GM18498 (cell line): ENCODE measurements around the gene UBA6.
"Not testable (repeated sequence)": the region's sequence is repeated elsewhere in the genome, so short reads cannot be mapped to it uniquely, and the experiment has no call there.

Source experiments
- ATAC-seq: cut with Tn5 transposase; IDR thresholded peaks from one replicate; pipeline ENCODE4 v1.9.1; 2021; ENCODE audit warnings: mild to moderate bottlenecking, moderate library complexity; ENCODE audit not compliant: unreplicated experiment

Gene UBA6

DNA sequence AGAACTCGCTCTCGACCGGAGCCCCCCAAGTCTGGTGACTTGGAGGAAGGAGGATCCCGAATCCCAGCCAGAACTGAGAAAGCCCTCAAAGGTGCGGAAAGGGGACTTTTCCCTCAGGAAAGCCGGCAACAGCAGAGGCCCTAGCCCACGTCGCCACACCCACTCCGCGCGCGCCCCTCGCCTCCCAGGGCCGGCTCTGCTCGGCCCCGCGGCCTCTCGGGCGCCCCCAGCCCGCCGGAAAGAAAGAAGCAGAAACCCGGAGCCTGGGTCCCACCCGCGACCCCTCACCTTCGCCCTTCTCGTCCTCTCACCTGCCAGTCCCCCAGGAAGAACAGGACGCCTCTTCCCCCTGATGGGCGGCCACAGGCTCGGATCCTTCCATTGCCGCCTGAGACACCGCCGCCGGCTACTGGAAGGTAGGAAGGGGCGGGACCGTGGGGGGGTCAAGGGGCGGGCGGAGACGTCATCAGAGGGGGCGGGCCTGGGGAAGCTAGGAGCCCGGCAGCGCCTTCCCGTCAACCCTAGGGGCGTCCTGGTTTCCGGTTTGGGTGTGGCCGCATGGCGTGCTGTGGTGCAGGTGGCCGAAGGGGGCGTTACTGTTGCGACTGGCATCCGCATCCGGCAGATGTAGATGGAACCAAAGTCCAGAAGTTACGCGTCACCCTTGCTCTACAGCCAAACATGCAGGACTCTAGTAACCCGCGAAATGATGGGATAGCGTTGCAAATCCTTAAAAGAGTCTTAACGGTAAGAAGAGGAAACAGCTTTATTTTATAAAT lies at the start of gene UBA6:
Gene UBA6 (minus strand): TSS at position 418 of the 779 bp plus-strand sequence. CDS start 36 bp downstream, at position 382.
- peak; percentile 98 for ATAC-seq

DNA sequence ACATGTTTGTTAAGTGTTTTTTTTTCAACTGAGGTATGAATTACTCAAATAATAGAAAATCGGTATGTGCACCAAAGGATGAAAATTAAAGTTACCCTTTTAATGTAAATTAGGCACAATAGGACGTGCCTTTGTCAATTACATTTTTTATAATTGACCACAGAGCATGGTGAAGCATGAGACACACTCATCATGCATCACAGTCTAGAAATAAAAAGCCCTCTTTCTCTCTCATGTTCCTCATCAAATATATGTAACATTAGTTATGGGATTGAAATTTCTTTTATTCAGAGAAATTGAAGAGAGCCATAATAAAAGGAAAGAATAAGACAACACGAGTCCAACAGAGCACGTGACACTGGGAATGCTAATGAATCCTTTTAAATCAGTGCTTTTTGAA lies 49.7 kb upstream of the UBA6 start:
- ATAC-seq, result no peak

DNA sequence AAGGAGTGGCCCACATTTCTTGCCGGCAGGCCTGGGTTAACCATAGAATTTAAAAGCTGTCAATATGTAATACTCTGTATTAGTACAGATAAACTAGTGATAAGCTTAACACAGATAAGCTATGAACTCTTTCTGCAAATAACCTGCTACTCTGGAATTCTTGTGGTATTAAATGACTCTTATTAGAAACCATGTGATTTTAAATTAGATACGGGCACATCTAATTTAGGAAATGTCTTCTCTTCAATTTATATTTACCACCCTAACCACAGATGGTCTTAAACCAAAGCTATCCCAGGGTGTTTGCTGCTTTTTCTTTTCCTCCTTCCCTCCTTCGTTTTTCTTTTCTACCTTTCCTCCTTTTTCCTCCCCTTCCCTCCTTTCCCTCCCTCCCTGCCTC lies 48.3 kb upstream of the UBA6 start:
- no peak for ATAC-seq

DNA sequence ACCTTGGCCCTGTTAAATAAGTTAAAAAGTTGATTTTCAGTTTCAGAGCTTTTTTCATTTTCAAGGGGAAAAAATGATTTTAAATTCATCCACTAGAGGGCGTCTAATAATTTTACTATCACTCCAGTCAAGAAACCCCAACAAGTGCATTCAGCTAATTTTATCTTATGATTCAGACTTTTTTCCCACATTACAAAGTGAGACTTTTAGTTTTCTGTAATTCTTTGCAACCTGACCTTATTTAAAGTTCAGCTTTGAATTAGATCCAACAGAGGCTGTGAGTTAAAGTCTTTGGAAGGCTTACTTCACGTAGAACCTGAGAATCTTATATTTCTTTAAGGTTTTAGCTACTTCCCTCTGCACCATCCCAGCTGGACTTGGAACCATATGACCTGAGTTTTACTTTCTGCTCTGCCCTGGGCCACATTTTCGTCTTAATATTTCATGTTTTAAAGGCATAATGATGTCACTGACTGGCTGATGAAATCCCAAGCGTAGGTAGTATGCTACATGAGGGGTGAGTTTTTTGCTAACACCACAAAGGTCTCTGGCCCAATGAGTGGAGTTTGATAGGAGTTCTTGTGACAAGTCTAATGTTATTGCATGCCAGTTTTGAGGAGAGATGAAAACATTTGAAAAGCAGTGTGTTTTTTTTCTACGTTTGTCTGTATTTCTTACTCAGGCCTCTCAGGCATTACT lies 46.0 kb upstream of the UBA6 start:
- peak; percentile 51 for ATAC-seq

DNA sequence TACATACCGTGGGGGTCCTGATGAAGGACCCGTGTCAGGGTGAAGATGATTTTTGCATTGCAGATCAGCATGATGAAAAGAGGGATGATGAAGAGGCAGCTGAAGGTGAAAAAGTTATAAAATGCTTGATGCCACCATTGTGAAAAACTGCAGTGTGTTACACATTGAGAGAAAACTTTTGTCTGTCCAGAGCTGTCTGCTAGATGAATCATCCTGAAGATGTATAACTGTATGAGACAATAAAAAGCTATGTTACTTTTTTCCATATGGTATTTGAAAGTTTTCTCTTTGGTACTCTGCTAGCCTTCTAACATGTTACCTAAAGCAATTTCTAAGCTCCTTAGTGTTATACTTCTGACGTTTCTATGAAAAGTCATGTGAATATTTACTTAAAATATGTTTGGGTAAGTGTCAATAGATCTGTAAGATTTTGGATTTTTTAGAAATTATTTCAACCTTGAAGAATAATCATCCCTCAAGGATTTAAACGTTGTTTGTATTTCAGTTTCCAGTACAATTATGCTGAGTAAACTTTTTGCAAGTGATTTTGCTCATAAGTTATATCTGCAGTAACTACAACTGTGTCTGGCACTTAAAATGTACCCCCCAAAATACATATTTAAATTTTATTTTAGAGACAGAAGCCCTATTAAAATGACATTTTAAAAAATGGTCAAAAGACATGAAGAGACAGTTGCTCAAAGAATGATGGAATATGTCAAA lies 43.8 kb upstream of the UBA6 start:
- no peak for ATAC-seq

DNA sequence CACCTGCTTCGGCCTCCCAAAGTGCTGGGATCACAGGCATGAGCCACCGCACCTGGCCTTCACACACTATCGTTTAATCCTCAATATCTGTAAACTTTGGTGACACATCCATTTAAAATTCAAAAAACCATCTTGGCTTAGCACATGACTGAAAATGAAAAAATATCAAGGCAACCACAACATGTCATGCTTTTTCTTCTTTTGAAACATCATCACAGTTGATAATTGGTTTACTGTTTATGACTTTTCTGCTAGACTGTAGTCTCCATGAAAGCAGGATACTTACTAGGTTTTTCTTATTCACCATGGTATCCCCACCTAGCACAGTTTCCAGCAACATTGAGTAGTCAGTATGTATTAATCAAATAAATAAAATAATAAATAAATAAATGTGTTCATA lies 42.2 kb upstream of the UBA6 start:
- no peak for ATAC-seq

DNA sequence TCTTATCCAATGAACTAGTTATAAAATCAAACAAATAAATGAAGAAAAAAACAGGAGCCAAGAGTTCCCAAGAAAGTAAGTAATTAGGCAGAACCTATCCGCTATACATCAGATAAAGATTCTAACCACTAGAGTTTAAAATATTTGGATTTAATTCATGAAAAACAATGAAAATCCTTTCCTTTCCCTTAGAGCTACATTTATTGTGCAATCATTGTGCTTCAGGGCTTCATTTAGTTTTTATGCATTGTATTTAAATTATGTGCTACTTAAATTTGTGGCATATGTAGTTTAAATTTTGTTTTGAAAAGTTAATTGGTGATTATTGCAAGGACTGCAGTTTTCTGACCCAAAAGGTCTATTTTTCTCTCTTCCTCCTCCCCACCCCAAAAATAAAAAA lies 35.3 kb upstream of the UBA6 start:
- no peak for ATAC-seq

DNA sequence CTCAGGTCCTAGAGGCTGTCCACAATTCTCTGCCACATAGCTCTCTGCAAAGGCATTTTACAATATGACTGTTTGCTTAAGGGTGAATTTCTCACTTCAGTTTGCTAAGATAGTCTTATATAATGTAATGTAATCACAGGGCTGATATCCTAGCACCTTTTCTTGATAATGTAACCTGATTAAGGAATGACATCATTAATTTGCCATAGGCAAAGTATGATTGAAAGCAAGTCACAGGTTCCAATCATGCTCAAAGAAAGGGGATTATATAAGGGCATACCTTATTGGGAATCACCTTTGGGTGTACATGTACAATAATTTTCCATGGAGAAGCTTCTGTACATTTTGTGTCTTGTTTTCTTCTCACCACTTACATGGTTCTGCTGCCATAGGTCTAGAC lies 34.4 kb upstream of the UBA6 start:
- ATAC-seq, result no peak

DNA sequence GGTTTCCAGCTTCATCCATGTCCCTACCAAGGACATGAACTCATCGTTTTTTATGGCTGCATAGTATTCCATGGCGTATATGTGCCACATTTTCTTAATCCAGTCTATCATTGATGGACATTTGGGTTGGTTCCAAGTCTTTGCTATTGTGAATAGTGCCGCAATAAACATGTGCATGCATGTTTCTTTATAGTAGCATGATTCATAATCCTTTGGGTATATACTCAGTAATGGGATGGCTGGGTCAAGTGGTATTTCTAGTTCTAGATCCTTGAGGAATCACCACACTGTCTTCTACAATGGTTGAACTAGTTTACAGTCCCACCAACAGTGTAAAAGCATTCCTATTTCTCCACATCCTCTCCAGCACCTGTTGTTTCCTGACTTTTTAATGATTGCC lies 29.6 kb upstream of the UBA6 start:
- ATAC-seq, result not testable (repeated sequence)

DNA sequence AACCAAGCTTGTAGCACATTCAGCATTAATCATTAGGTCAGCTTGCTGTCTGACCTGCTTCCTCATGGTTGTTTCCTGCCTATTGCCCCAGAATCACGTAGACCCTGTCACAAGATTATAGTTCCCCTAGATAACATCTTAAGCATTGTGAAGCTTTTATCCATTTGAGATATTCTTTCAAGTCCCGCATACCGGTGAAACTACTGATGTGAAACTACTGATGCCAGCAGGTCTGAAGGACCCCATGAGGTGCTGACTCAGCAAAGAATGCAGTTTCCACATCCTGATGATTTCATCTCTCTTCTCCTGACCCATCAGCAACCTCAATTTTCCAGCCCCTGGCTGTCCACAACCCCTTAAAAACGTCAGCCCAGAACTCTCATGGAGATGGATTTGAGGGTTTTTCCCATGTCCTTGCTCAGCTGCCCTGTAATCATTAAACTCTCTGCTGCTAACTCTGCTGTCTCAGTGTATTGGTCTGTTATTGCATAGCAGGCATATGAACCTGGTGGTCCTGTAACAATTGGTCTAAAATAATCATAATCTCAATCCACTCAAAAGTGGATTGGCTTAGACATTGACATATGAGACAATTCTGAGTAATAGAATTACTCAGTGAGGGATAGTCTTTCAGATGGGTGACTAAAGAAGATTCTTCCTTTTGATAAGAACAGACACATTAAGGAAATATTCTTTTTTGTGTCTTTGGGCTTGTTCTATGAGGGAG lies 26.3 kb upstream of the UBA6 start:
- no peak for ATAC-seq

DNA sequence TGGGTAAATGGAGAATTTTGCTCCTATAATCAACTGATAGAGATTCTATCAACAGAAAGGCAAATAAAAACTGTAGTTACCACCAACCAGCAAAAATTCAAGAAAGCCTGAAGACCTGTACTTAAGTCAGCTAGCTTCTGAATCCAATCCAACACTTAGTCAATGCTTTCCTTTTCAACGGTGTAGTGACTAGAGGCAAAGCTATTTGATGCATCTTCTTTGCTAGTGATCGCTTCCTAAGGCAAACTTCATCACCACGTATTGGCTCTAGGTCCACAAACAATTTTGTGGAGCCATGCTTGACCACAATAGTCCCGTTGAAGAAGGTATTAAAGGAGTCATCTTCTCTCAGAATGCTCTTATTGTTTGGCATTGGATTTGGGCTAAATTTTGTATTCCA lies 25.0 kb upstream of the UBA6 start:
- no peak for ATAC-seq

DNA sequence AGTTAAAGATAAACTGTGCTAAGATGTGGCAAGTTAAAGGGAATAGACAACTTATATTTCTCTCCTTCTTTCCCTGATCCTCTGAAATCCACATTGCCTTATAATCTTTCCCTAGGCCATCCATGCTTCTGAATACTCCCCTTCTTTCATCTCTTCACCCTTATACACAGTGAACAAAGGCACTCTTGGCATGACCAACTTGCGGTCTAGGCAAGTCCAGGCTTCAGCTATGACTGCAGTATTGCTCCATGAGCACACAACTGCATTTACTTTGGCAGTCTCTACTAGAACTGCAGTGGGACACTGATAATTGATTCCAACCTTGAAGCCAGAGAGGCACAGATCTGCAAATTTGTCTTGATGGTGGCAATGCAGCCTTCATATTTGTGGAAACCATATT lies 24.2 kb upstream of the UBA6 start:
- ATAC-seq, result no peak

DNA sequence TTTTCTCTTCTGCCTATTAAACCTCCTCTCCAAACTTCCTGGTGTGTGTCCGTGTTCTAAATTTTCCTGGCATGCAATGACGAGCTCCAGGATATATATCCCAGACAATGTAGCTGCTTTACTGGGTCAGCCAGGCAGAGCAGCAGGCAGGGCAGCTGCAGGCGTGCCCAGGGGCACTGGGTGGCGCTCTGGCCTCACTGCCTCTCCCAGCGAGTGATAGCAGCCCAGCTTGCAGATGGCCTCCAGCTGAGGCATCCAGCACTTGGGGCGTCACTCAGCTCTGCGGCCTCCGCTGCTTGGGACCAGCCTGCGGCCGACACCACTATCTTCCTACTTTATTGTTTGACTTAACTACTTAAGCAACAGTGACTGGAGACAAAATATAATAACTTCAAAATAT lies 23.0 kb upstream of the UBA6 start:
- ATAC-seq, result no peak

DNA sequence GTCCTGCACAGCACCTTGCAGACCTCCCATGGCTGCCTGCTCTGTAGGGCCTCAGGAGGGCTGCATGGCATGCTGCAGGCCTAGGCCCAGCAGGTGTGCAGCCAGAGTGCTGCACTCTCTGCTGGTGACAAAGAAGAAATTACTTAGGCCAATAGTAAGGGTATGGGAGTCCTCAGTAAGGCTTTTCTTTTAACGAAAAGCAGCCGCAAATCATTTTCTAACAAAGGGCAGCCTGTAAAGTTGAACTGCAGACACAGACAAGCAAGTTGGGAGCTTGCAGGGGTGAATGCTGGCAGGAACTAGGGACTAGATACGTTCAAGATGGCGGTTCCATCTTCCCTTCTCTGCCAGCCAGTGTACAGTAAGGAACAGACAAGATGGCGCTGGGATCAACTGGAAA lies 22.4 kb upstream of the UBA6 start:
- no peak for ATAC-seq

DNA sequence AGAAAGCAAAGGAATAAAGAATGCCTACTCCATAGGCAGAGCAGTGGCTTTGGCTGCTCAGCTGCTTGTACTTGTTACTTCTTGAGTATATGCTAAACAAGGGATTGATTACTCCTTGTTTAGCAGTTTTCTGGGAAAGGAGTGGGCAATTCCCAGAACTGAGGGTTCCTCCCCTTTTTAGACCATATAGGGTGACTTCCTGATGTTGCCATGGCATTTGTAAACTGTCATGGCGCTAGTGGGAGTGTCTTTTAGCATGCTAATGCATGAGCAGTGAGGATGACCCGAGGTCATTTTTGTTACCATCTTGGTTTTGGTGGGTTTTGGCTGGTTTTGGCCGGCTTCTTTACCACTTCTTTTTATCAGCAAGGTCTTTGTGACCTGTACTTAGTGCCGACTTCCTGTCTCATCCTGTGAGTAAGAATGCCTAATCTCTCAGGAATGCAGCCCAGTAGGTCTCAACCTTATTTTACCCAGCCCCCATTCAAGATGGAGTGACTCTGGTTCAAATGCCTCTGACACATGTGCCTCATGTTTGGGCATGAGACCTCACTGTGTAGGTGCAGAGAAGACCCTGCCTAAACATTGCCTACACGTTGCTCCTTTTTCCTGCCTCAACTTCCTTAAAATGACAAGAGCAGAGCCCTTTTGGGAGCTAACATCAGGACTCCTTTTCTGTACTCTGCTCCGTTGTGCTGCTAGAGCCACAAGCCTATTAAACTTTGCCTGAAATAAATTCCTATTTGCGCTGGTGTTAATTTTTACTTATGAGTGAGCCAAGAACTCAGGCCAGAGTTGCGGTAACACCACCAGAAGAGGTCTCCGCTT lies 21.0 kb upstream of the UBA6 start:
- no peak for ATAC-seq

DNA sequence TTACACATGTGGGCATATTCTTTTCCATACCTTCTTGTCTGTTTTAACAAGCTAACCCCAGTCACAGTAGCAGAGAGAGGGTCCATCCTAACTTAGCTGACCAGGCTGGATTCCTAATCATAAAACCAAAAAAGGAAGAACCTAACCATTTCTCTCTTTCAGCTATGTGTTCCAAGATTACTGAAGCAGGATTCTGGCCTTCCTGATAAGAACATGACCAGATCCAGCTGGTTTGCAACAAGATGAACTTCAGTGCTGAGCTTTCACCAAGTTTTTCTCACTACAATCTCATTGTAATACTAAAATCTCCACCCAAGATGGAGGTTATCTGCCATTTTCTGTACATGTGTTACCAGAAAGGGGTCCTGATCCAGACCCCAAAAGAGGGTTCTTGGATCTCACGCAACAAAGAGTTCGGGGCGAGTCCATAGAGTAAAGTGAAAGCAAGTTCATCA lies 20.4 kb upstream of the UBA6 start:
- no peak for ATAC-seq

DNA sequence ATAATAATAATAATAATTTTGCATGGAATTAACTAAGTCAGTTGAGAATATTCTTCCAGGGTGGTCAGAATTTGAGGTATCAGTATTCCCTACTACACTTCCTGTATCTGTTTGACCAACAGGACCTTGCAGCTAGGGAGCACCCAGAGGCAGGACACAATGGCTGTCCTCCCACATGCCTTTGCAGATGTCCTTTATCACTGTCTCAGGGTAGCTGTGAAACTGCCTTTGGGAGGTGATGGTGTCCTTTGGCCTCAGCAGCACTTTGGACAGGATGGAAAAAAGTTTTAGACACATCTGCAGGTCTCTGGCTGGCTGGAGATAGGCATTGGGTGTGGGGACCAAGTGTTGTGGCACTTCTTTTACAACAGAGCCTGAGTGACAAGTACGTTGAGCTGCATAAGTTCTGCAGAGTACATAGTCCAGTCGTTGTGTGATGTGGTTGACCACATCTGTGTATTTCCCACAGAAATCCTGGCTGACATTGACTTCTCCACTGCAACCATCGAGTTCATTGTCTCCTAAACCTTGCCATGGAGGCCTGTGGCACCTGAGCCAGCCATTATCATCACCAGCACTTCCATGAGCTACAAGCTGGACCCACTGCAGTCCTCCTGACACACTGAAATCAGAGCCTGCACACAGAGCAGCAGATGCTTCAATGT lies 19.1 kb upstream of the UBA6 start:
- ATAC-seq, result no peak

DNA sequence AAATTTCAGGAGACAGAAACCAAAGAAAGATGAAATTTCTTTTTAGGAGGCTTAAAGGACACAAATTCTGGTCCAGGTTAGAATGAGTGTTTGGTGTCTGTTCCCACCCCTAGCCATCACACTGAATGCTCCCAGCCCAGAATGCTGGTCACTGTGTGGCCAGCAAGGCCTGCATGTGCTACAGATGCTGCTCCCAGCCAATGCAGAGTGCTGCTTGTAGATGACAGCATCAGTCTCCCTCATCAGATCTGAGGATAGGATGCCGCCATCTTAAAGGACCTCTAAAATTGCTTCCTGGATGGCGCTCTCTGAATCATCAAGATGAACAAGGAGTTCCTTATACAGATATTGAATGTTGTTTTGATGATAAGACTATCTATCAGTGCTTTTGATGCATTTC lies 17.9 kb upstream of the UBA6 start:
- ATAC-seq, result no peak

DNA sequence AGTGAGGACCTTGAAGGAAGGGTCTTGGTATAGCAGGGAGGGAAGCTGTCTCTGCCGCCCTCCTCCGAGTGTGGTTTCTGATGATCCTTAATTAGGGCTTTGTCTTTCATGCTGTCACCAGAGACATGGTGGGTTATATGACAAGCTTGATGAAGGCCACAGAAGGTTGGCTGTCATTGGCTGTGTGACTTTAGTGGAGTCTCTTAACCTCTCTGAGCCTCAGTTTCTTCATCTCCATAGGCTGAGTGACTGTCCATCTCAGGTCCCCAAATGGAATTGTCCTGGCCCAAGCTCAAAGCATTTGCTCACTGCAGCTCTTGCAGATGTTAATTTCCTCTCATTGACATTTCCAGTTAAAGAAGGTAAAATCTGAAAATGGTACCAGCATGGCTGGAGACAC lies 16.6 kb upstream of the UBA6 start:
- no peak for ATAC-seq

DNA sequence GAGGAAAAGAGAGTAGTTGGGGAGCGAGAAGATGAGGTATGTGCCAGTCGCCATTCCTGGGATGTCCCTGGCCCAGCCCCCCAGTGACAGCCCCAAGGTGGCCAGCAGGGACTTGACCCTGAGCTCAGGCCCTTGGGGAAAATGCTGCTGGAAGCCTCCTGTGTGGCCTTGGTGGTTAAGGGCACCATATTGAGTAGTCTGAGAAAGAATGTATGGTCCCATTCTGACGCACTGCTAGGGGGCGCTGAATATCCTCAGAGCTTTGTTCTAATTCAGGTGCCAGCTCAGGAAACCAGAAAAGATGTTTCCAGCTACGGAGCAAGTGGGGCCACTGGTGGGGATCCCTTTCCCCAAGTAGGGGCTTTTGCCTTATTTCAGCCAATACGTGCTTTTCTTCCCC lies 14.0 kb upstream of the UBA6 start:
- no peak for ATAC-seq
